GM23338 (cell line): ENCODE measurements around the gene VDR. TPM values are rescaled to one million over a fixed set of nuclear protein-coding genes. Genes with fewer than 3 reads are reported as not detected.

Experiments
- ATAC-seq: fragments of 200-7000 bp; cut with Tn5 transposase; 3 replicates; pipeline ENCODE4 v1.9.1; 2020
- DNase-seq: peaks from one replicate; pipeline ENCODE4 v3.0.0-alpha.2; 2015; ENCODE audit warnings: low spot score
- H2AFZ ChIP-seq: fragments of 200-600 bp; sonication (generic); 2 replicates; pipeline ENCODE4 v1.8.0; 2016; ENCODE audit warnings: antibody characterized with exemption, mild to moderate bottlenecking, moderate library complexity
- H3F3A ChIP-seq: fragments of 200-600 bp; sonication (generic); replicated peaks from 2 replicates; pipeline ENCODE4 v1.8.0; 2017; ENCODE audit warnings: antibody characterized with exemption, mixed run types, low read depth
- H3K27ac ChIP-seq: fragments of 200-600 bp; sonication (generic); 2 replicates; pipeline ENCODE4 v1.6.1; 2016; ENCODE audit warnings: low read depth
- H3K27me3 ChIP-seq: fragments of 200-600 bp; sonication (generic); 2 replicates; pipeline ENCODE4 v1.8.0; 2016; ENCODE audit warnings: mild to moderate bottlenecking, mixed run types, moderate library complexity; ENCODE audit not compliant: insufficient read depth
- H3K36me3 ChIP-seq: fragments of 200-600 bp; sonication (generic); 2 replicates; pipeline ENCODE4 v1.8.0; 2016; ENCODE audit warnings: mild to moderate bottlenecking; ENCODE audit not compliant: insufficient read depth
- H3K4me1 ChIP-seq: fragments of 200-600 bp; sonication (generic); 2 replicates; pipeline ENCODE4 v1.8.0; 2016; ENCODE audit warnings: mild to moderate bottlenecking, moderate library complexity; ENCODE audit not compliant: insufficient read depth
- H3K4me2 ChIP-seq: fragments of 200-600 bp; sonication (generic); 2 replicates; pipeline ENCODE4 v1.7.1; 2017; ENCODE audit warnings: mixed run types
- H3K4me3 ChIP-seq: fragments of 200-600 bp; sonication (generic); 2 replicates; pipeline ENCODE4 v1.6.1; 2016; ENCODE audit warnings: mixed run types
- H3K79me2 ChIP-seq: fragments of 200-600 bp; sonication (generic); replicated peaks from 2 replicates; pipeline ENCODE4 v1.8.0; 2017; ENCODE audit warnings: mild to moderate bottlenecking; ENCODE audit not compliant: insufficient read depth
- H3K9me2 ChIP-seq: fragments of 200-600 bp; sonication (generic); 2 replicates; pipeline ENCODE4 v1.8.0; 2017; ENCODE audit not compliant: insufficient read depth
- H4K20me1 ChIP-seq: fragments of 200-600 bp; sonication (generic); replicated peaks from 2 replicates; pipeline ENCODE4 v1.8.0; 2017; ENCODE audit warnings: mild to moderate bottlenecking; ENCODE audit not compliant: insufficient read depth
- H3K27ac Mint-ChIP-seq: 2 replicates; pipeline ENCODE4 v1.8.0; 2020; ENCODE audit warnings: inconsistent platforms, mild to moderate bottlenecking, moderate library complexity, mixed read lengths
- H3K27me3 Mint-ChIP-seq: 3 replicates; pipeline ENCODE4 v1.8.0; 2022; ENCODE audit warnings: low read depth, mild to moderate bottlenecking, moderate library complexity, mixed read lengths, inconsistent platforms; ENCODE audit not compliant: insufficient read depth, poor library complexity
- H3K36me3 Mint-ChIP-seq: 3 replicates; pipeline ENCODE4 v1.8.0; 2021; ENCODE audit warnings: low read depth, mild to moderate bottlenecking, inconsistent platforms, moderate library complexity, mixed read lengths
- H3K4me1 Mint-ChIP-seq: 3 replicates; pipeline ENCODE4 v1.8.0; 2020; ENCODE audit warnings: mild to moderate bottlenecking, inconsistent platforms, mixed read lengths
- H3K4me3 Mint-ChIP-seq: 3 replicates; pipeline ENCODE4 v1.8.0; 2021; ENCODE audit warnings: moderate library complexity, mild to moderate bottlenecking, inconsistent platforms, mixed read lengths
- H3K9me3 Mint-ChIP-seq: 3 replicates; pipeline ENCODE4 v1.8.0; 2020; ENCODE audit warnings: moderate library complexity, mild to moderate bottlenecking, inconsistent platforms, mixed read lengths
- CTCF ChIP-seq, 2 experiments: fragments of 200-600 bp in 1 of 2; sonication (generic) in 1 of 2; conservative IDR thresholded peaks; 2 replicates each; pipeline versions ENCODE4 v1.5.1 to v1.6.1; 2016 to 2017; ENCODE audit warnings: antibody characterized with exemption in 2 of 2, low read depth in 2 of 2, mild to moderate bottlenecking in 2 of 2, moderate library complexity in 1 of 2
- EZH2 ChIP-seq: fragments of 200-600 bp; sonication (generic); IDR thresholded peaks from one replicate; pipeline ENCODE4 v1.8.0; 2017; ENCODE audit warnings: antibody characterized with exemption, mild to moderate bottlenecking, low read depth; ENCODE audit not compliant: unreplicated experiment
- EZH2phosphoT487 ChIP-seq: fragments of 200-600 bp; sonication (generic); IDR thresholded peaks from one replicate; pipeline ENCODE4 v1.8.1; 2018; ENCODE audit warnings: antibody characterized with exemption; ENCODE audit not compliant: unreplicated experiment
- JUNB ChIP-seq: IDR thresholded peaks from one replicate; pipeline ENCODE4 v1.6.1; 2016; ENCODE audit warnings: antibody characterized with exemption; ENCODE audit not compliant: unreplicated experiment
- POLR2AphosphoS5 ChIP-seq: IDR thresholded peaks from 2 replicates; pipeline ENCODE4 v1.6.1; 2016; ENCODE audit warnings: antibody characterized with exemption, low read depth
- STAT1 ChIP-seq: IDR thresholded peaks from one replicate; pipeline ENCODE4 v1.6.1; 2016; ENCODE audit warnings: antibody characterized with exemption; ENCODE audit not compliant: unreplicated experiment
- ZNF331 ChIP-seq: fragments of 250-450 bp; sonication (Bioruptor Pico); IDR thresholded peaks from 2 replicates; pipeline ENCODE4 v1.5.0; 2020; ENCODE audit warnings: low read depth, mild to moderate bottlenecking, moderate library complexity
- ZNF462 ChIP-seq: fragments of 250-450 bp; sonication (Bioruptor Pico); IDR thresholded peaks from 2 replicates; pipeline ENCODE4 v1.5.0; 2020; ENCODE audit warnings: mild to moderate bottlenecking, moderate library complexity
- polyA plus RNA-seq: library from polyadenylated mRNA; unstranded; fragments of >200 nt; fragmentation: Nextera tagmentation; extraction: Ambion mirVana; gene quantifications from 2 replicates; pipeline ENCODE4 v1.2.1, GENCODE V29; 2016
- total RNA-seq: library from RNA; depleted of rRNA; stranded (reverse); fragments of >200 nt; shearing (Covaris generic); gene quantifications from 2 replicates; pipeline ENCODE4 v1.2.3, GENCODE V29; 2014

VDR gene
- total and polyA plus RNA-seq, 2 experiments from 2014 or later, result 0.37 to 1.4 TPM

- peaks cover 3% of the 10 kb centered on the region; the same call in 1 of the 3 replicates for H3K4me1 Mint-ChIP-seq
- no peaks in the 10 kb centered on the region for H3K36me3 Mint-ChIP-seq
- no peaks in the 10 kb centered on the region for H3K79me2 ChIP-seq
- H3K9me2 ChIP-seq, result no peaks in the 10 kb centered on the region
- no peaks in the 10 kb centered on the region for H3K36me3 ChIP-seq
- H3K4me3 ChIP-seq, result no peak overlapping the region
- ATAC-seq, result no peak
- peaks cover 8% of the 10 kb centered on the region for H3K27me3 Mint-ChIP-seq
- H3K9me3 Mint-ChIP-seq, result no peaks in the 10 kb centered on the region
- no peak overlapping the region for H2AFZ ChIP-seq
- H3K27me3 ChIP-seq, result no peaks in the 10 kb centered on the region
- no peaks in the 10 kb centered on the region for H3F3A ChIP-seq
- no peak overlapping the region for H3K27ac Mint-ChIP-seq
- H3K27ac ChIP-seq, result no peak overlapping the region
- no peaks in the 10 kb centered on the region for H4K20me1 ChIP-seq
- no peaks in the 10 kb centered on the region for H3K4me1 ChIP-seq
- no peak for DNase-seq
- no peak for TF ChIP-seq POLR2AphosphoS5
- no peak for TF ChIP-seq STAT1
- TF ChIP-seq EZH2phosphoT487, result no peak
- H3K4me3 Mint-ChIP-seq, result no peak overlapping the region
- no peak overlapping the region for H3K4me2 ChIP-seq
These were observed 47.8 kb downstream of the VDR start for GRCh38 chr12:47856721-47857575.

GRCh38 chr12:47856094-47856493 is 48.7 kb downstream of the VDR start:
- TF ChIP-seq JUNB (no peak), EZH2 (no peak), STAT1 (no peak), ZNF331 (no peak), POLR2AphosphoS5 (no peak)
- H2AFZ ChIP-seq, result no peak overlapping the region

GRCh38 chr12:47855502-47855901 is 49.3 kb downstream of the VDR start:
- no peaks in the 10 kb centered on the region for H3K27me3 ChIP-seq
- H2AFZ ChIP-seq, result no peak overlapping the region
- Mint-ChIP-seq H3K27ac (no peak overlapping the region), H3K9me3 (no peaks in the 10 kb centered on the region), H3K27me3 (peaks cover 11% of the 10 kb centered on the region), H3K36me3 (no peaks in the 10 kb centered on the region), H3K4me1 (peaks cover 15% of the 10 kb centered on the region), H3K4me3 (no peak overlapping the region)
- H3K79me2 ChIP-seq, result no peaks in the 10 kb centered on the region
- H3K27ac ChIP-seq, result no peak overlapping the region
- no peaks in the 10 kb centered on the region for H3K4me1 ChIP-seq
- no peaks in the 10 kb centered on the region for H4K20me1 ChIP-seq
- no peak overlapping the region for H3K4me3 ChIP-seq
- H3K36me3 ChIP-seq, result no peaks in the 10 kb centered on the region
- no peaks in the 10 kb centered on the region for H3K9me2 ChIP-seq
- H3F3A ChIP-seq, result no peaks in the 10 kb centered on the region
- H3K4me2 ChIP-seq, result no peak overlapping the region
- peak; percentile 35 for DNase-seq
- no peak for ATAC-seq
- TF ChIP-seq STAT1 (no peak), CTCF (conservative IDR thresholded peaks at IDR 0.05; ENCODE audit: low read depth in 2 of 2) (peak; percentile 30 to 39; a peak in 3 of 4 replicates), ZNF462 (no peak)

More at GRCh38 chr12:47856094-47856493, 48.7 kb downstream of the VDR start:
- Mint-ChIP-seq H3K4me1 (peaks cover 9% of the 10 kb centered on the region), H3K9me3 (no peaks in the 10 kb centered on the region), H3K27ac (no peak overlapping the region), H3K36me3 (no peaks in the 10 kb centered on the region), H3K4me3 (no peak overlapping the region), H3K27me3 (peaks cover 11% of the 10 kb centered on the region)
- H3K36me3 ChIP-seq, result no peaks in the 10 kb centered on the region
- ATAC-seq (no peak), DNase-seq (no peak)
- no peak overlapping the region for H3K27ac ChIP-seq
- H3K9me2 ChIP-seq, result no peaks in the 10 kb centered on the region
- no peaks in the 10 kb centered on the region for H3K27me3 ChIP-seq
- H4K20me1 ChIP-seq, result no peaks in the 10 kb centered on the region
- H3F3A ChIP-seq, result no peaks in the 10 kb centered on the region
- H3K4me2 ChIP-seq, result no peak overlapping the region
- no peaks in the 10 kb centered on the region for H3K79me2 ChIP-seq
- H3K4me3 ChIP-seq, result no peak overlapping the region
- H3K4me1 ChIP-seq, result no peaks in the 10 kb centered on the region
